GM21529 (cell line): ENCODE results near the gene EIF4G3.
"Not testable (repeated sequence)": the region's sequence is repeated elsewhere in the genome, so short reads cannot be mapped to it uniquely, and the experiment has no call there.

Source experiments
- ATAC-seq: cut with Tn5 transposase; IDR thresholded peaks from one replicate; pipeline ENCODE4 v1.9.1; 2021; ENCODE audit not compliant: unreplicated experiment

EIF4G3 gene

GRCh38 chr1:21153388-21153787 is 23.3 kb downstream of the EIF4G3 start:
- ATAC-seq = no peak

DNA sequence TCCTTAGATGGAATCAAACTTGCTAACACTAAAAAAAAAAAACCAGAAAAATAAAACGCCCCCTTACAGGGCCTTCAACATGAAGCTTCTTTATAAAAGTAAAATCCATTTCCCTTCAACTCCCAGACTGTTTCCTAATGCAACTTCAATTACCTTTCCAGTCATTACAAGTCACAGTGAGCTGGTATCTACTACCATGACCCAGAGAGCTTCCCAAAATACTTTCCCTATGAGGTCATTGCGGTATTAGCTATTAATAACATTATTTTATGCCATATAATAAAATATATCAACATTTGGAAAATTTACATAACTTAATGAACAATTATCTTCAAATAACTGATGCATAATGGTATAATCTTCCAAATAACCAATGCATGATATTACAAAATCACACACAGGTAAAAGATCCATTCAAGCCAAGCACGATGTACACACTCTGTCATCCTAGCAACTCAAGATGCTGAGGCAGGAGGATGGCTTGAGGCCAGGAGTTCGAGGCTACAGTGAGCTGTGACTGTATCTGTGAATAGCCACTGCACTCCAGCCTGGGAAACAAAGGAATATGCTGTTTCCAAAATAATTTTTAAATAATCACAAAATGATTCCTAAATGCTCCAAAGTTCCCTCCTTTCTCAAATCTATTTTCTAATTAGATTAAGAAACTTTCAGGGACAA is 24.1 kb downstream of the EIF4G3 start:
- no peak for ATAC-seq

- no peak for ATAC-seq
These were observed 26.8 kb downstream of the EIF4G3 start for GRCh38 chr1:21149855-21150432.

DNA sequence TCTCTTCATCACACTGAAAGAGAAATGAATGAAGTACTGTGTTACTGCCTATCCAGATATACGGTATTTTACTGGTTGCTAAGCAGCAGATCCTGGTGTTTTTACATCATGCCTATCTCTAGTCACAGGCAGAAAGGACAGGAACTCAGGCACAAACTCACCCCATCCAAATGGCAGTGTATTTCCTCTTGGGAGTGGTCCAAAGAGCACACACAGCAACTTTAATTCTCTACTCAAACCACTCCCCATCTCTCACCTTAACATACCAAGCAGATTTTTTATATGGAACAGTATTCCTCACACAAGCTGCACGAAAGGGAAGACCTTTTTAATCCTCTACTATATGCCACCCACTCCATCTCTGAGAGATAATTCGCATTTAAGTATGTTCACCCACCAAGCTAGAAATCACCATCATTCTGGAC is 27.3 kb downstream of the EIF4G3 start:
- ATAC-seq = no peak

DNA sequence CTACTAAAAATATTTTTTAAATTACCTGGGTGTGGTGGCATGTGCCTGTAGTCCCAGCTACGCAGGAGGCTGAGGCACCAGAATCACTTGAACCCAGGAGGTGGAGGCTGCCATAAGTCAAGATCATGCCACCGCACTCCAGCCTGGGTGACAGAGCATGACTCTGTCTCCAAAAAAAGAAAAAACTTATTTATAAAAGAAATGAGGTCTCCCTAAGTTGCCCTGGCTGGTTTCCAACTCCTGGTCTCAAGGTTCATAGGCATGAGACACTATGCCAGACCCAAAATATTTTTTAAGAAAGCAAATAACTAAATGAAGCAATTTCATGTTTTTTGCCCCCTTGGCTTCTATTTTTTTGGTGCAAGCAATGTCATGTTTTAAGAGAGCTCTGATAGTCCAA is 32.9 kb downstream of the EIF4G3 start:
- no peak for ATAC-seq

DNA sequence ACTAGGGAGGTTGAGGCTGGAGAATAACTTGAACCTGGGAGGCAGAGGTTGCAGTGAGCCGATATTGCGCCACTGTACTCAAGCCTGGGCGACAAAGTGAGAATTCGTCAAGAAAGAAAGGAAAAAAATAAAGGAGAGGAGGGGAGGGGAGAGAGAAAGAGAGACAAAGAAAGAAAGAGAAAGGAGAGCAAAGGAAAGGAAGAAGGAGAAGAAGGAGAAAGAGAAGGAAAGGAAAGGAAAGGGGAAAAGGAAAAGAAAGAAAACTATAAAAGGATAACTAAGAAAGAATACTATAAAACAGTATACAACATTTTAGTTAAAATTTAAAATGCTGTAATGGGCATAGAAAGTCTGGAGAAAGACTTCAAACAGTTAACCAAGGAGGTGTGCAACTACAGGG is 33.6 kb downstream of the EIF4G3 start:
- ATAC-seq = no peak

DNA sequence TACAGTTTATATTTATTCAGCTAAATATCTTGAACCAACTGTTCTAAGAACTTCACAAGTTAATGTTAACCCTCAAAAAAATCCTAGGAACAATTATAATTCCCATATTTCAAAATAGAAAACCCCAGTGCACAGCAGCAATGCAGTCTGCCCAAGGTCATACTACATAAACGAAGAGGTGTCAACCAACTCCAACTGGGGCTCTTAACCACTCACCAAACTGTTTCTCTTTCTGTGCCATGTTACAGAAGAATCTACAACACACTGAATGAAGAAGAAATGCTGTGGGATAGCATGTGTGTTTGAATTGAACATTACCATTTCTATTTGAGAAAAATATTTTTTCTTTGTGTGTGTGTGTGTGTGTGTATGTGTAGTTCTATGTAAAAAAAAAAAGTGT is 35.7 kb downstream of the EIF4G3 start:
- ATAC-seq = no peak

- no peak for ATAC-seq
These were observed 37.1 kb downstream of the EIF4G3 start for GRCh38 chr1:21139601-21140000.

DNA sequence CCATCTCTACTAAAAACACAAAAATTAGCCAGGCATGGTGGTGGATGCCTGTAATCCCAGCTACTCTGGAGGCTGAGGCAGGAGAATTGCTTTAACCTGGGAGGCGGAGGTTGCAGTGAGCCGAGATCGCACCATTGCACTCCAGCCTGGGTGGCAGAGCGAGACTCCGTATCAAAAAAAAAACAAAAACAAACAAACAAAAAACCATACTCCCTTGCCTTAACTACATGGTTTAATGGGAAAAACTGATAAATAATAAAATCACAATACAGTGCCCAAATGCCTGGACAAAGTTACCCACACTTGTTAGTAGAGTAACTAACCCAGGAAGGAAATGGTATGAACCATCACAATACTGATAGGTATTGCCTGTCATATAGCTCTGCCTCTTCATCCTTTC is 40.4 kb downstream of the EIF4G3 start:
- ATAC-seq = not testable (repeated sequence)

- ATAC-seq = no peak
These were observed 45.5 kb downstream of the EIF4G3 start for GRCh38 chr1:21131200-21131599.

DNA sequence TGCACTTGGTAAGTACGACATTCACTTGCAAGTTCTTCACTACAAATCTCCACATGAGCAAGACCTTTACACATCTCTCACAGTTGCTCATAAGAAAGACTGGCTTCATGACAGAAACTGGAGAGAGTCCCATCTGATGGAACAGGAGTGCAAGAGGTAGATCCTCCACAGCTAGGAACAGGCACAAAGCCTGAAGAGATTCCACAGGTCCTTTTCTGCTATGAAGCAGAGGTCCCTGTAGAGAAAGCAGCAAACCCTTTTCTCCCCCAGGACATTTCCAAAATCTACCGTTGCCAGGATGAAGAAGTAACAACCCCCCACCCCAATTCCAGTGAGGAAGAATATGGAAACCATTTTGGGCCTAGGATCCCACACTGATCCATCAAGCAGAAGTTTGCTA is 47.3 kb downstream of the EIF4G3 start:
- ATAC-seq = no peak

GRCh38 chr1:21126324-21126723 is 50.4 kb downstream of the EIF4G3 start:
- no peak for ATAC-seq

DNA sequence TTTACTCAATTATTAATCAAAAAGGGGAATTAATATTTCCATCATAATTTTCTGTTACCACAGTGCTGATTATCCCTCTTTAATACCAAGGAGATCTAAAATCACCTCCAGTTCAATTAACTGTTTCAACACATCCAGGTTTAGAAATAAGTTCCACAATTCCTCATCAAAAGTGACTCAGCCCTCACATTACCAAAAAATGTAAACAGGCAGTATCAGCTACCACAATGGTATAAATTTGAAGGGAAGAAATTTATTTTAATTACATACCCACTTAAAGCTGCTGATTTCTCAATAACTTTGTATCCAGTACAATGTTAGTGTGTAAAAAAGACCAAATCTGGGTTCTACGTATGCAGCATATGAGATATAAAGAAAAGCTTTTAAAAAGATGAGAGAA is 51.9 kb downstream of the EIF4G3 start:
- no peak for ATAC-seq

DNA sequence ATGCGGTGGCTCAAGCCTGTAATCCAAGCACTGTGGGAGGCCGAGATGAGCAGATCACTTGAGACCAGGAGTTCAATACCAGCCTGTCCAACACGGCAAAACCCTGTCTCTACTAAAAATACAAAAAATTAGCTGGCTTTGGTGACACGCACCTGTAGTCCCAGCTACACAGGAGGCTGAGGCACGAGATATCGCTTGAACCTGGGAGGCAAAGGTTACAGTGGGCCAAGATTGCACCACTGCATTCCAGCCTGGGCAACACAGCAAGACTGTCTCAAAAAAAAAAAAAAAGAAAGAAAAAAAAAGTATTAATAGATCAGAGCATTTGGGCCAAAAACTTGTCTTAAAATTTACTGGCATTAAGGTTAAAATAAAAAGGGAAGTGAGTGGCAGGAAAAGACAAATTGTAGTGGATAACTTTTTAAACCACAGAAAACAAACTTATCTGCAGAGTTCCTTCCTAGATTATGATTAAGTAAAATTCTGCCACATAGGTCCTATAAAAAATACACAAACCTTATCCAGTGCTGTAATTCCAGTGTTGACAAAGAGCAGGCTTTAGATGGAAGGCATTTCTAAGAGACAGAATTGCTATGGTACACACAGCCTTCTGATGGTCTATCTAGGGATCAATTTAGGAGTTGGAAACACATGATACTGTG is 53.3 kb downstream of the EIF4G3 start:
- ATAC-seq = no peak

- ATAC-seq = no peak
These were observed 54.8 kb downstream of the EIF4G3 start for GRCh38 chr1:21121764-21122471.

DNA sequence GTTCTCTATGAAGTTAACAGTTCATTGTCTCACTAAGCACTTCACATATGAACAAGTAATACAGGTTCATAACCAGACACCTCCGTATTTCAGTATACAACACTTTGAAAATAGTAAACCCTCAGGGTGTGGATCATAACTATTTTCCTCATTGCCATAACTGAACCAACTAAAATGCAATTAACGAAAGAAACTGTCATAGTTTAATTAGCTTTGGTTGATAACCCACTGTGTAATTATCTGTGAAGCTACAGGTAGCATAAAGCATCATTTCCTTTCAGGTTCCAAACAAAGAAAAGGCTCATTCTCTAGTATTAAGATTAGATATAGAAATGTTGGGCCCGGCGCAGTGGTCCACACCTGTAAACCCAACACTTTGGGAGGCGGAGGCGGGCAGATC is 58.5 kb downstream of the EIF4G3 start:
- no peak for ATAC-seq

DNA sequence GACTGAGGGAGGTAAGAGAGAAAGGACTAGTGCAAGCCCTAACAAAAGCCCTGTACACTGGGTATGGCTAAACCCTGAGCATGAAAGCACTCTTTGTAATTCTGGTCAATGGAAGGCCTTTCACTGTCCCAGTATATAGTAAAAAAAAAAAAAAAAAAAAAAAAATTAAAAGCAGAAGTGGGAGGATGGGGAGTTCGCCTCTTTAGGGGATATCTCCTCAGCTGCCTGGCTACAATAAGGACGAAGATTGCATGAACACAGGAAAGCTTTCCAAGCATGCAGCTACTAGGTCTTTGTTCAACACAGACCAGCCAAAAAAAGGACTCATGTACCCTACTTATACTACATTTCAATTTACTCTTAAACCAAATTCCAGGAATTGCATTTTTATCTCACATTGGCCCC is 59.1 kb downstream of the EIF4G3 start:
- ATAC-seq = no peak

GRCh38 chr1:21117159-21117558 is 59.5 kb downstream of the EIF4G3 start:
- ATAC-seq = no peak

DNA sequence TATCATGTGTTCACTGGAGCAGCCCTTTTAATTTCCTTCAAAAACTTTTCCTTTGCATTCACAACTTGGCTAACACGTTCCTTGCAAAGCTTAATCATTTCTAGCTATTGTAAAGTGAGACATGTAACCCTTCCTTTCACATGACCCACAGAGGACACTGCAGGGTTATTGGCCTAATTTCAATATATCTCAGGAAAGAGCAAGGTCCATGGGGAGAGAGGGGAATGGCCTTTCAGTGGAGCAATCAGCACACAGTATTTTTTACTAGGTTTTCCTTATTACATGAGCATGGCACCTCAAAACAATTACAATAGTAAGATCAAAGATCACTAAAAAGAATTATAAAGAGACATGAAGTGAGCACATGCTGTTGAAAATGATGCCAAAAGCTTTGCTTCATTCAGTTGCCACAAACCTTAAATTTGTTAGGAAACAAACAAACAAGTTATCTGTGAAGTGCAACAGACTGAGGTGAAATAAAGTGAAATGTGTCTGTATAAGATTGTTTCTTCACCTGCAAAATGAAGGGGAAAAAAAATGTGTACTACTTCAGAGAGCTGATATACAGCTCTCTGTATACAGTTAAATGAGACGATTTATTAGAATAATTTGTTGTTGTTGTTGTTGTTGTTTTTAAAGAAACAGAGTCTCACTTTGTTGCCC is 61.5 kb downstream of the EIF4G3 start:
- no peak for ATAC-seq

- no peak for ATAC-seq
These were observed 62.3 kb downstream of the EIF4G3 start for GRCh38 chr1:21114431-21114830.

DNA sequence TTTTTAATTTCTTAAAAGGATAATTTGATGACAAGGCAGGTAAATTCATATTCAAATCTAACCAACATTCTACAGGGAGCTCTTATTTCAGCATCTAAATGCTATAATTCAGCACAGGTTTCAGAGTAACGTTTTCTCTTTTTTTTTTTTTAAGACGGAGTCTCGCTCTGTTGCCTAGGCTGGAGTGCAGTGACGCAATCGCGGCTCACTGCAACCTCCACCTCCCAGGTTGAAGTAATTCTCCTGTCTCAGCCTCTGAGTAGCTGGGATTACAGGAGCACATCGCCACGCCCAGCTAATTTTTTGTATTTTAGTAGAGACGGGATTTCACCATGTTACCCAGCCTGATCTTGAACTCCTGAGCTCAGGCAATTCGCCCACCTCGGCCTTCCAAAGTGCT is 66.5 kb downstream of the EIF4G3 start:
- ATAC-seq = no peak
